ENCODE results near the gene LKAAEAR1. TPM values are rescaled to one million over a fixed set of nuclear protein-coding genes. Genes with fewer than 3 reads are reported as not detected.
"Not testable (repeated sequence)": the region's sequence is repeated elsewhere in the genome, so short reads cannot be mapped to it uniquely, and the experiment has no call there.

Gene LKAAEAR1
- total RNA-seq, 1 donor from 2014 or later, result not detected

- Mint-ChIP-seq H3K9me3 (ENCODE audit: unreplicated experiment) (peaks cover 28% of the 10 kb centered on the region), H3K4me3 (ENCODE audit: unreplicated experiment) (peak overlapping the region; percentile 83), H3K4me1 (ENCODE audit: low read depth, unreplicated experiment) (peaks cover 16% of the 10 kb centered on the region), H3K36me3 (ENCODE audit: unreplicated experiment) (peaks cover 13% of the 10 kb centered on the region), H3K27me3 (ENCODE audit: unreplicated experiment) (peaks cover 30% of the 10 kb centered on the region), H3K27ac (ENCODE audit: unreplicated experiment) (peak overlapping the region; percentile 46)
- DNase-seq, result no peak
- TF ChIP-seq CTCF (IDR thresholded peaks at IDR 0.05; ENCODE audit: partially characterized antibody, unreplicated experiment), result no peak
Observed at GRCh38 chr20:64091340-64091739, 7.1 kb upstream of the LKAAEAR1 start.

- H3K36me3 Mint-ChIP-seq (ENCODE audit: unreplicated experiment), result peaks cover 16% of the 10 kb centered on the region
- peaks cover 29% of the 10 kb centered on the region for H3K9me3 Mint-ChIP-seq (ENCODE audit: unreplicated experiment)
- H3K4me1 Mint-ChIP-seq (ENCODE audit: low read depth, unreplicated experiment), result peaks cover 16% of the 10 kb centered on the region
- H3K4me3 Mint-ChIP-seq (ENCODE audit: unreplicated experiment), result peak overlapping the region; percentile 46
- peaks cover 29% of the 10 kb centered on the region for H3K27me3 Mint-ChIP-seq (ENCODE audit: unreplicated experiment)
- peak overlapping the region; percentile 74 for H3K27ac Mint-ChIP-seq (ENCODE audit: unreplicated experiment)
- peak; percentile 75 for DNase-seq
- TF ChIP-seq CTCF (IDR thresholded peaks at IDR 0.05; ENCODE audit: partially characterized antibody, unreplicated experiment), result no peak
Observed at GRCh38 chr20:64090165-64090564, 6.0 kb upstream of the LKAAEAR1 start.

- Mint-ChIP-seq H3K9me3 (ENCODE audit: unreplicated experiment) (peaks cover 32% of the 10 kb centered on the region), H3K27ac (ENCODE audit: unreplicated experiment) (peak overlapping the region; percentile 7), H3K27me3 (ENCODE audit: unreplicated experiment) (peaks cover 33% of the 10 kb centered on the region), H3K4me1 (ENCODE audit: low read depth, unreplicated experiment) (peaks cover 19% of the 10 kb centered on the region), H3K36me3 (ENCODE audit: unreplicated experiment) (peaks cover 16% of the 10 kb centered on the region)
- H3K4me3 Mint-ChIP-seq (ENCODE audit: unreplicated experiment); DNase-seq: not testable (repeated sequence)
Observed at GRCh38 chr20:64088586-64088985, 4.4 kb upstream of the LKAAEAR1 start.

GRCh38 chr20:64087226-64087825 is 3.1 kb upstream of the LKAAEAR1 start:
- Mint-ChIP-seq H3K27me3 (ENCODE audit: unreplicated experiment) (peaks cover 30% of the 10 kb centered on the region), H3K9me3 (ENCODE audit: unreplicated experiment) (peaks cover 29% of the 10 kb centered on the region)
- not testable (repeated sequence) for H3K27ac Mint-ChIP-seq (ENCODE audit: unreplicated experiment)

GRCh38 chr20:64086801-64087200 is 2.6 kb upstream of the LKAAEAR1 start:
- H3K27me3 Mint-ChIP-seq (ENCODE audit: unreplicated experiment), result peaks cover 33% of the 10 kb centered on the region
- H3K4me1 Mint-ChIP-seq (ENCODE audit: low read depth, unreplicated experiment), result peaks cover 14% of the 10 kb centered on the region
- TF ChIP-seq CTCF (IDR thresholded peaks at IDR 0.05; ENCODE audit: partially characterized antibody, unreplicated experiment), result no peak
- no peak for DNase-seq
- H3K27ac Mint-ChIP-seq (ENCODE audit: unreplicated experiment), result no peak overlapping the region
- peaks cover 16% of the 10 kb centered on the region for H3K36me3 Mint-ChIP-seq (ENCODE audit: unreplicated experiment)
- H3K9me3 Mint-ChIP-seq (ENCODE audit: unreplicated experiment), result peaks cover 29% of the 10 kb centered on the region
- no peak overlapping the region for H3K4me3 Mint-ChIP-seq (ENCODE audit: unreplicated experiment)

More at GRCh38 chr20:64087226-64087825, 3.1 kb upstream of the LKAAEAR1 start:
- Mint-ChIP-seq H3K36me3 (ENCODE audit: unreplicated experiment) (peaks cover 16% of the 10 kb centered on the region), H3K4me1 (ENCODE audit: low read depth, unreplicated experiment) (peaks cover 16% of the 10 kb centered on the region)
- not testable (repeated sequence) for H3K4me3 Mint-ChIP-seq (ENCODE audit: unreplicated experiment); DNase-seq

GRCh38 chr20:64084685-64085152 is 521 bp upstream of the LKAAEAR1 start:
- peaks cover 9% of the 10 kb centered on the region for H3K4me1 Mint-ChIP-seq (ENCODE audit: low read depth, unreplicated experiment)
- peaks cover 26% of the 10 kb centered on the region for H3K9me3 Mint-ChIP-seq (ENCODE audit: unreplicated experiment)
- peaks cover 16% of the 10 kb centered on the region for H3K36me3 Mint-ChIP-seq (ENCODE audit: unreplicated experiment)
- no peak for TF ChIP-seq CTCF (IDR thresholded peaks at IDR 0.05; ENCODE audit: partially characterized antibody, unreplicated experiment)
- DNase-seq, result no peak
- H3K4me3 Mint-ChIP-seq (ENCODE audit: unreplicated experiment), result peak overlapping the region; percentile 93
- peaks cover 35% of the 10 kb centered on the region for H3K27me3 Mint-ChIP-seq (ENCODE audit: unreplicated experiment)
- H3K27ac Mint-ChIP-seq (ENCODE audit: unreplicated experiment), result peak overlapping the region; percentile 75

Data from glutamatergic neuron (in vitro differentiated cells).